ENCODE measurements around the gene OR5AN1. TPM values are rescaled to one million over a fixed set of nuclear protein-coding genes. Genes with fewer than 3 reads are reported as not detected.
"Not testable (repeated sequence)": the region's sequence is repeated elsewhere in the genome, so short reads cannot be mapped to it uniquely, and the experiment has no call there.

Gene OR5AN1
- total RNA-seq, 4 donors from 2014 or later: not detected

- DNase-seq (no peak), ATAC-seq (no peak)
- Histone ChIP-seq H3K4me3 (no peak overlapping the region), H3K27me3 (no peaks in the 10 kb centered on the region), H3K9me3 (no peaks in the 10 kb centered on the region), H3K4me1 (no peaks in the 10 kb centered on the region), H3K27ac (no peak overlapping the region), H3K36me3 (no peaks in the 10 kb centered on the region)
- intact Hi-C loops (cut with DNase I; ENCODE audit: low total_unique reads): no loop called here
- TF ChIP-seq POLR2A (IDR thresholded peaks at IDR 0.05): no peak
- TF ChIP-seq, protein P1, sequence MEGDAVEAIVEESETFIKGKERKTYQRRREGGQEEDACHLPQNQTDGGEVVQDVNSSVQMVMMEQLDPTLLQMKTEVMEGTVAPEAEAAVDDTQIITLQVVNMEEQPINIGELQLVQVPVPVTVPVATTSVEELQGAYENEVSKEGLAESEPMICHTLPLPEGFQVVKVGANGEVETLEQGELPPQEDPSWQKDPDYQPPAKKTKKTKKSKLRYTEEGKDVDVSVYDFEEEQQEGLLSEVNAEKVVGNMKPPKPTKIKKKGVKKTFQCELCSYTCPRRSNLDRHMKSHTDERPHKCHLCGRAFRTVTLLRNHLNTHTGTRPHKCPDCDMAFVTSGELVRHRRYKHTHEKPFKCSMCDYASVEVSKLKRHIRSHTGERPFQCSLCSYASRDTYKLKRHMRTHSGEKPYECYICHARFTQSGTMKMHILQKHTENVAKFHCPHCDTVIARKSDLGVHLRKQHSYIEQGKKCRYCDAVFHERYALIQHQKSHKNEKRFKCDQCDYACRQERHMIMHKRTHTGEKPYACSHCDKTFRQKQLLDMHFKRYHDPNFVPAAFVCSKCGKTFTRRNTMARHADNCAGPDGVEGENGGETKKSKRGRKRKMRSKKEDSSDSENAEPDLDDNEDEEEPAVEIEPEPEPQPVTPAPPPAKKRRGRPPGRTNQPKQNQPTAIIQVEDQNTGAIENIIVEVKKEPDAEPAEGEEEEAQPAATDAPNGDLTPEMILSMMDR (IDR thresholded peaks at IDR 0.05 in 4 of 5, conservative IDR thresholded peaks at IDR 0.05 in 1 of 5): no peak
- in situ Hi-C loops (cut with MboI; ENCODE audit: low sequenced_read_pairs in 4 of 4): no loop called here
Measured at GRCh38 chr11:59368238-59369022, 9.7 kb downstream of the OR5AN1 start.

- in situ Hi-C loops (cut with MboI; ENCODE audit: low sequenced_read_pairs in 4 of 4); H3K27ac ChIP-seq; H3K4me3 ChIP-seq; H3K9me3 ChIP-seq; intact Hi-C loops (cut with DNase I; ENCODE audit: low total_unique reads); ATAC-seq; H3K27me3 ChIP-seq; H3K4me1 ChIP-seq; DNase-seq; H3K36me3 ChIP-seq: not testable (repeated sequence)
Measured at GRCh38 chr11:59372324-59372723, 13.6 kb downstream of the OR5AN1 start.

GRCh38 chr11:59380263-59381059 is 21.8 kb downstream of the OR5AN1 start:
- Histone ChIP-seq H3K4me3 (no peak overlapping the region), H3K27ac (no peak overlapping the region), H3K9me3 (no peaks in the 10 kb centered on the region), H3K27me3 (no peaks in the 10 kb centered on the region), H3K36me3 (no peaks in the 10 kb centered on the region), H3K4me1 (no peaks in the 10 kb centered on the region)
- DNase-seq: no peak
- TF ChIP-seq, protein P1 (IDR thresholded peaks at IDR 0.05 in 4 of 5, conservative IDR thresholded peaks at IDR 0.05 in 1 of 5): no peak
- TF ChIP-seq POLR2A (IDR thresholded peaks at IDR 0.05): no peak
- ATAC-seq: no peak
- in situ Hi-C loops (cut with MboI; ENCODE audit: low sequenced_read_pairs in 4 of 4) (no loop called here), intact Hi-C loops (cut with DNase I; ENCODE audit: low total_unique reads) (no loop called here)

- intact Hi-C loops (cut with DNase I; ENCODE audit: low total_unique reads) (no loop called here), in situ Hi-C loops (cut with MboI; ENCODE audit: low sequenced_read_pairs in 4 of 4) (no loop called here)
- Histone ChIP-seq H3K27me3 (no peaks in the 10 kb centered on the region), H3K27ac (no peak overlapping the region), H3K9me3 (no peaks in the 10 kb centered on the region), H3K36me3 (no peaks in the 10 kb centered on the region), H3K4me1 (no peaks in the 10 kb centered on the region), H3K4me3 (no peak overlapping the region)
- no peak for DNase-seq
- TF ChIP-seq, protein P1 (IDR thresholded peaks at IDR 0.05 in 4 of 5, conservative IDR thresholded peaks at IDR 0.05 in 1 of 5): no peak
- no peak for TF ChIP-seq POLR2A (IDR thresholded peaks at IDR 0.05)
- no peak for ATAC-seq
Measured at GRCh38 chr11:59394186-59394585, 35.5 kb downstream of the OR5AN1 start.
